AG09319 (cell line): ENCODE data around the gene ANGPTL3.

Source experiments
- DNase-seq: peaks from one replicate; pipeline ENCODE4 v3.0.0-alpha.2; 2010; ENCODE audit warnings: low read depth; ENCODE audit errors: extremely low read depth
- CTCF ChIP-seq: IDR thresholded peaks from 2 replicates; pipeline ENCODE4 v1.5.1; 2011; ENCODE audit warnings: low read depth, mild to moderate bottlenecking, inconsistent platforms, low read length, moderate library complexity

The ANGPTL3 gene

DNA sequence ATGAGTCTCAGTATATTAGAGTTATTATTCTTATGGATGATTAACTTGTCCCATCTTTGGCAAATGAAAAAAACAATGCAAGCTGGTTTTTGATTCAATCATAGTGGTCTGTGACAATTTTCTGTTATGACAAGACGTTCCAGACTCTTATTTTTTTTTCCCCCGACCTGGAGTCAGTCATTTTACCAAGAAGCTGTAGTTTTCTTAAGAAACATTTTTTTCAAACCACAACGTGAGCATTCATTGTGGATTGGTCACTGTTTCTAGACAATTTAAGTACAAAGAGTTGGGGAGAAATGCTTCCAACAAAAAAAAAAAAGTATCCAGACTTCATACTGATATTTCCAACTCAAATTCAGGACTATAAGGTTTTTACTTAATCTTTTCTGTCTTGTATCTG is 8.0 kb upstream of the ANGPTL3 start:
- no peak for DNase-seq
- no peak for TF ChIP-seq CTCF

DNA sequence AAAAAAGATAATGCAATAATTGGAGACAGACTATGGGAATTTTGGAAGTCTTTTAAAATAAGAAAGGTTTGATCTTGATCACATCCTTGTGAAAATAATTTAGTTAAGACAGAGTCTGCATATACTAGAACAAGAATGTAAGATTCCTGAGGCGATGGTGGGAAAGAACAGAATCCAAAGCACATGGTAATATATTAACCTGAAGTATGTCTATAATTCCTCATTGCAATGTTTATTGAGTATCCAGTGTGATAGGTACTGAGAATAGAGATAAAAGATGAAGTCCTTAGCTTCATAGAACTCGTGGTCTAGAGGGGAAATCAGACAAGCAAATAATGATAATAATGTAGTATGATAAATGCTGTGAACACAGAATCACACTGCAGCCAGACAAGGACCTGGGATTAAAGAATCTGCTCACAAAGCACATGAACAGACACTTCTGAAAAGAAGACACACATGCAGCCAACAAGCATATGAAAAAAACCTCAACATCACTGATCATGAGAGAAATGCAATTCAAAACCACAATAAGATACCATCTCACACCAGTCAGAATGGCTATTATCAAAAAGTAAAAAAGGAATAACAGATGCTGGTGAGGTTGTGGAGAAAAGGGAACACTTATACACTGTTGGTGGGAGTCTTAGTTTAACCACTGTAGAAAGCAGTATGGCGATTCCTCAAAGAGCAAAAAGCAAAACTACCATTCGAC is 6.9 kb upstream of the ANGPTL3 start:
- no peak for TF ChIP-seq CTCF
- DNase-seq, result no peak

DNA sequence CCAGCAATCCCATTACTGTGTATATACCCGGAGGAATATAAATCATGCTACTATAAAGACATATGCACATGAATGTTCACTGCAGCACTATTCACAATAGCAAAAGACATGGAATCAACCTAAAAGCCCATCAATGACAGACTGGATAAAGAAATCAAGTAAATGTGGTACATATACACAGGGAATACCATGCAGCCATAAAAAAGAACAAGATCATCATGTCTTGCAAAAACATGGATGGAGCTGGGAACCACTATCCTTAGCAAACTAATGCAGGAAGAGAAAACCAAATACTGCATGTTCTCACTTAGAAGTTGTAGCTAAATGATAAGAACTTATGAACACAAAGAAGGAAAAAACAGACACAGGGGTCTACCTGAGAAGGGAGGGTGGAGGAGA is 6.4 kb upstream of the ANGPTL3 start:
- DNase-seq, result no peak
- TF ChIP-seq CTCF, result no peak

DNA sequence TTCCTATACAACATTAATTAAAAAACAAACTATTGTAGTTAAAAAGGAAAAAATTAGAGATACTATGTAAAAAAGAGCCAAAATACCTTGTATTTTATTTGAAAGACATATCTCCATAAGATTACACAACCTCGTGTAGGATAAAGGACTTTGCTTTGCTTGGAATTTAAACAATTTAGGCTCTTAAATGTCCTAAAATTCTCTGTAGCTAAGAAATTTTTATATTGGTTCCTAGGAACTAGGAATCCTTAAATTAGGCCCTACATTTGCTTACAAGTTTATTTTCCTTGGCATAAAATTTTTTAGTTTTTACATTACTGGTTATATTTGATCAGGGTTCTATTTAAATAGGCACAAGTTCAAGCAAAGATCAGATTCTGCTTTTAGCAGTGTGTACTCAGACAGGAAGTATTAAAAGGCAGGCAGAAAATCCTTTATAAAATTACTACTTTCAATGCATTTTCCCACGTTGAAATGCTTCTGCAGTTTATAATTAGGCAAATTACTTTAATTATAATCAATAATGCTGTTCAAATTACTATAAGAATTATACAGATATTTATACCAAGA is 3.4 kb upstream of the ANGPTL3 start:
- no peak for DNase-seq
- TF ChIP-seq CTCF, result no peak

GRCh38 chr1:62595647-62596046 is 1.7 kb upstream of the ANGPTL3 start:
- no peak for TF ChIP-seq CTCF
- no peak for DNase-seq

DNA sequence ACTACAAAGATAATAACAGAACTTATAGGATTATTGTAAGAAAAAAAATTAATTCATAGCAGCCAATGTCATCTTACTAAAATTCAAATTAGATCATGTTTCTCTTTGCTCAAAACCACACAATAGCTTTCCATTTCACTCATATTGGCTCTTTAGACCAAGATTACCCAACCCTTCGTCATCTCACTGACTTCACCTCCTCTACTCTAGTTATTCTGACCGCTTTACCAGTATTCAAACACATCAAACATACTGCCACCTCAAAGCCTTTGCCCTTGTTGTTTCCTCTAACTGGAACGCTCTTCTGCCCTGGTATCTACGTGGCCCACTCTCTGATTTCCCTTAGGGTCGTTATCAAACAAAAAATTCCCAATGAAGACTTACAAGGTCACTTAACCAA is 1.7 kb downstream of the ANGPTL3 start:
- no peak for DNase-seq
- no peak for TF ChIP-seq CTCF

- no peak for DNase-seq
- TF ChIP-seq CTCF, result no peak
Measured at GRCh38 chr1:62601457-62601856, 4.1 kb downstream of the ANGPTL3 start.
